Fibroblast of mammary gland (primary cell): ENCODE measurements around the gene UPF1.

Source experiments
- DNase-seq: peaks from one replicate; pipeline ENCODE4 v3.0.0-alpha.2; 2010; ENCODE audit warnings: low read depth
- H3K4me3 ChIP-seq: 2 replicates; pipeline ENCODE4 v1.5.1; 2011; ENCODE audit warnings: low read depth, mild to moderate bottlenecking, low read length, moderate library complexity; ENCODE audit not compliant: control insufficient read depth
- CTCF ChIP-seq: conservative IDR thresholded peaks from 2 replicates; pipeline ENCODE4 v1.5.1; 2011; ENCODE audit warnings: low read depth, low read length, inconsistent platforms; ENCODE audit not compliant: control insufficient read depth, insufficient read depth

Gene UPF1

GRCh38 chr19:18870531-18871172 is 38.9 kb downstream of the UPF1 start:
- DNase-seq, result no peak
- TF ChIP-seq CTCF, result no peak
- no peak overlapping the region for H3K4me3 ChIP-seq

GRCh38 chr19:18871543-18871942 is 39.8 kb downstream of the UPF1 start:
- H3K4me3 ChIP-seq, result no peak overlapping the region
- DNase-seq, result no peak
- TF ChIP-seq CTCF, result no peak

- DNase-seq, result peak; percentile 23
- no peak overlapping the region for H3K4me3 ChIP-seq
- TF ChIP-seq CTCF, result no peak
These were observed 44.0 kb downstream of the UPF1 start for GRCh38 chr19:18875726-18876125.

GRCh38 chr19:18876865-18877264 is 45.1 kb downstream of the UPF1 start:
- no peak for TF ChIP-seq CTCF
- no peak overlapping the region for H3K4me3 ChIP-seq
- DNase-seq, result no peak

- no peak for DNase-seq
- H3K4me3 ChIP-seq, result no peak overlapping the region
- TF ChIP-seq CTCF, result no peak
These were observed 46.5 kb downstream of the UPF1 start for GRCh38 chr19:18878058-18878797.

- H3K4me3 ChIP-seq, result no peak overlapping the region
- no peak for DNase-seq
- no peak for TF ChIP-seq CTCF
These were observed 47.3 kb downstream of the UPF1 start for GRCh38 chr19:18878858-18879578.
